ENCODE results near the gene MLIP. TPM values are rescaled to one million over a fixed set of nuclear protein-coding genes. Genes with fewer than 3 reads are reported as not detected.

MLIP gene
- total RNA-seq, 3 donors from 2014 or later (not counting 1 experiment from before 2014, with no cell fraction given), result not detected

GRCh38 chr6:54138795-54139194, 27.6 kb downstream of the MLIP start:
- no peaks in the 10 kb centered on the region for H3K4me1 ChIP-seq (ENCODE audit: control insufficient read depth, insufficient read depth, low read length)
- Mint-ChIP-seq H3K36me3 (no peaks in the 10 kb centered on the region), H3K4me3 (no peak overlapping the region), H3K9me3 (peaks cover 4 to 8% of the 10 kb centered on the region in 2 donors), H3K4me1 (no peaks in the 10 kb centered on the region), H3K27ac (no peak overlapping the region), H3K27me3 (ENCODE audit: low read depth in 2 of 2) (no peaks in the 10 kb centered on the region)
- no peak for ATAC-seq
- no peak overlapping the region for H3K4me3 ChIP-seq (ENCODE audit: low read length)
- no peak for DNase-seq
- H3K27me3 ChIP-seq (ENCODE audit: control insufficient read depth, insufficient read depth, low read length), result no peaks in the 10 kb centered on the region
- no peaks in the 10 kb centered on the region for H3K9me3 ChIP-seq (ENCODE audit: control insufficient read depth, insufficient read depth, low read length)
- no peak overlapping the region for H3K27ac ChIP-seq (ENCODE audit: low read length)
- WGBS (ENCODE audit: insufficient coverage), result no CpG with 5 or more reads among the region's 1 CpG
- TF ChIP-seq, protein P1, sequence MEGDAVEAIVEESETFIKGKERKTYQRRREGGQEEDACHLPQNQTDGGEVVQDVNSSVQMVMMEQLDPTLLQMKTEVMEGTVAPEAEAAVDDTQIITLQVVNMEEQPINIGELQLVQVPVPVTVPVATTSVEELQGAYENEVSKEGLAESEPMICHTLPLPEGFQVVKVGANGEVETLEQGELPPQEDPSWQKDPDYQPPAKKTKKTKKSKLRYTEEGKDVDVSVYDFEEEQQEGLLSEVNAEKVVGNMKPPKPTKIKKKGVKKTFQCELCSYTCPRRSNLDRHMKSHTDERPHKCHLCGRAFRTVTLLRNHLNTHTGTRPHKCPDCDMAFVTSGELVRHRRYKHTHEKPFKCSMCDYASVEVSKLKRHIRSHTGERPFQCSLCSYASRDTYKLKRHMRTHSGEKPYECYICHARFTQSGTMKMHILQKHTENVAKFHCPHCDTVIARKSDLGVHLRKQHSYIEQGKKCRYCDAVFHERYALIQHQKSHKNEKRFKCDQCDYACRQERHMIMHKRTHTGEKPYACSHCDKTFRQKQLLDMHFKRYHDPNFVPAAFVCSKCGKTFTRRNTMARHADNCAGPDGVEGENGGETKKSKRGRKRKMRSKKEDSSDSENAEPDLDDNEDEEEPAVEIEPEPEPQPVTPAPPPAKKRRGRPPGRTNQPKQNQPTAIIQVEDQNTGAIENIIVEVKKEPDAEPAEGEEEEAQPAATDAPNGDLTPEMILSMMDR (IDR thresholded peaks at IDR 0.05), result no peak
- H3K36me3 ChIP-seq (ENCODE audit: control insufficient read depth, insufficient read depth, low read length), result no peaks in the 10 kb centered on the region
- intact Hi-C loops (cut with micrococcal nuclease), result no loop called here

GRCh38 chr6:54140811-54141210, 29.6 kb downstream of the MLIP start:
- Mint-ChIP-seq H3K27me3 (ENCODE audit: low read depth in 2 of 2) (no peaks in the 10 kb centered on the region), H3K4me1 (no peaks in the 10 kb centered on the region), H3K4me3 (no peak overlapping the region), H3K9me3 (peaks cover 4 to 6% of the 10 kb centered on the region in 2 donors), H3K36me3 (no peaks in the 10 kb centered on the region), H3K27ac (no peak overlapping the region)
- H3K4me1 ChIP-seq (ENCODE audit: control insufficient read depth, insufficient read depth, low read length), result no peaks in the 10 kb centered on the region
- no peaks in the 10 kb centered on the region for H3K27me3 ChIP-seq (ENCODE audit: control insufficient read depth, insufficient read depth, low read length)
- DNase-seq (no peak), ATAC-seq (no peak)
- intact Hi-C loops (cut with micrococcal nuclease), result no loop called here
- no peak overlapping the region for H3K4me3 ChIP-seq (ENCODE audit: low read length)
- TF ChIP-seq, protein P1 (IDR thresholded peaks at IDR 0.05), result no peak
- H3K36me3 ChIP-seq (ENCODE audit: control insufficient read depth, insufficient read depth, low read length), result no peaks in the 10 kb centered on the region
- no peak overlapping the region for H3K27ac ChIP-seq (ENCODE audit: low read length)
- H3K9me3 ChIP-seq (ENCODE audit: control insufficient read depth, insufficient read depth, low read length), result no peaks in the 10 kb centered on the region

- no peak overlapping the region for H3K4me3 ChIP-seq (ENCODE audit: low read length)
- intact Hi-C loops (cut with micrococcal nuclease), result no loop called here
- Mint-ChIP-seq H3K4me3 (no peak overlapping the region), H3K36me3 (no peaks in the 10 kb centered on the region), H3K27me3 (ENCODE audit: low read depth in 2 of 2) (no peaks in the 10 kb centered on the region), H3K27ac (no peak overlapping the region), H3K9me3 (peaks cover 0 to under 1% of the 10 kb centered on the region in 2 donors), H3K4me1 (no peaks in the 10 kb centered on the region)
- no peaks in the 10 kb centered on the region for H3K36me3 ChIP-seq (ENCODE audit: control insufficient read depth, insufficient read depth, low read length)
- TF ChIP-seq, protein P1 (IDR thresholded peaks at IDR 0.05), result no peak
- H3K27ac ChIP-seq (ENCODE audit: low read length), result no peak overlapping the region
- H3K27me3 ChIP-seq (ENCODE audit: control insufficient read depth, insufficient read depth, low read length), result no peaks in the 10 kb centered on the region
- ATAC-seq (no peak), DNase-seq (no peak)
- WGBS (ENCODE audit: insufficient coverage), result 88% methylated on average over 12 of the region's 12 CpGs
- no peaks in the 10 kb centered on the region for H3K9me3 ChIP-seq (ENCODE audit: control insufficient read depth, insufficient read depth, low read length)
- no peaks in the 10 kb centered on the region for H3K4me1 ChIP-seq (ENCODE audit: control insufficient read depth, insufficient read depth, low read length)
These were observed 31.8 kb downstream of the MLIP start for GRCh38 chr6:54142889-54143519.

GRCh38 chr6:54151861-54152260, 40.6 kb downstream of the MLIP start:
- no peaks in the 10 kb centered on the region for H3K4me1 ChIP-seq (ENCODE audit: control insufficient read depth, insufficient read depth, low read length)
- Mint-ChIP-seq H3K36me3 (no peaks in the 10 kb centered on the region), H3K4me3 (no peak overlapping the region), H3K4me1 (no peaks in the 10 kb centered on the region), H3K27me3 (ENCODE audit: low read depth in 2 of 2) (no peaks in the 10 kb centered on the region), H3K9me3 (peaks cover 2 to 3% of the 10 kb centered on the region in 2 donors), H3K27ac (no peak overlapping the region)
- intact Hi-C loops (cut with micrococcal nuclease), result no loop called here
- H3K27me3 ChIP-seq (ENCODE audit: control insufficient read depth, insufficient read depth, low read length), result no peaks in the 10 kb centered on the region
- ATAC-seq (no peak), DNase-seq (no peak)
- H3K36me3 ChIP-seq (ENCODE audit: control insufficient read depth, insufficient read depth, low read length), result no peaks in the 10 kb centered on the region
- TF ChIP-seq, protein P1 (IDR thresholded peaks at IDR 0.05), result no peak
- WGBS (ENCODE audit: insufficient coverage), result 50% methylated on average over 1 of the region's 1 CpG
- H3K9me3 ChIP-seq (ENCODE audit: control insufficient read depth, insufficient read depth, low read length), result no peaks in the 10 kb centered on the region
- no peak overlapping the region for H3K4me3 ChIP-seq (ENCODE audit: low read length)
- H3K27ac ChIP-seq (ENCODE audit: low read length), result no peak overlapping the region
